Measurements from ENCODE around the gene FGFR2.
"Not testable (repeated sequence)": the region's sequence is repeated elsewhere in the genome, so short reads cannot be mapped to it uniquely, and the experiment has no call there.

Gene FGFR2

DNA sequence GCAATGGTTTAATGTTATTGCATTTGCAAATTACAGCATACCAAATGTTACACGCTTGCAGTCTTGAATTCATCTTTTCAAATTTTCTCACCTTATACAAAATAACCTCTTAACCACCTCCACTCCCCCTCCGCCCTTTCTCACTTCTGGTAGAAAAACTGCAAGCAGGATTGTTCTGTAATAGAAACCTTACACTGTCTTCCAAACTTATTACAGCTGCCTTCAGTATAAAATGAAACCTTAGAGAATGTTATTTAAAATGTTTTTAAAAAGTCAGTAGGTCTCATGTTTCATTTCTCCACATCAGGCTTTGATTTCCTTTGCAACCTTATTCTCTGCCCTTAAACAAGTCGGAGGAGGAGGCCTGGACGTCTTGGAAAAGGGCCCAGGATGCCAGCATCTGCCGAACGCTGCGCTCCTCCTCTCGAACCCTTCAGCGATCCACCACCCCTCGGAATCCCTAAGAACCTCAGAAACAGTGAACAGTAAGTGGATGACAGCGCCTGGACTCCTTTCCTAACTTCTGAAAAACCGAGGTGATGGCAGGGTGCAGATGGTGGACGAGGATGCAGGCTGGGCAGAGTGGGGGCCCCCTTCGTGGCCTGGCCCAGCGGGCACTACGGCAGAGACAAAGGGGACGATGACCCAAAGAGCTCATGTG, 74.0 kb downstream of the FGFR2 start:
- peak; percentile 50 to 62 for DNase-seq (ENCODE audit: low read depth in 2 of 2)

DNA sequence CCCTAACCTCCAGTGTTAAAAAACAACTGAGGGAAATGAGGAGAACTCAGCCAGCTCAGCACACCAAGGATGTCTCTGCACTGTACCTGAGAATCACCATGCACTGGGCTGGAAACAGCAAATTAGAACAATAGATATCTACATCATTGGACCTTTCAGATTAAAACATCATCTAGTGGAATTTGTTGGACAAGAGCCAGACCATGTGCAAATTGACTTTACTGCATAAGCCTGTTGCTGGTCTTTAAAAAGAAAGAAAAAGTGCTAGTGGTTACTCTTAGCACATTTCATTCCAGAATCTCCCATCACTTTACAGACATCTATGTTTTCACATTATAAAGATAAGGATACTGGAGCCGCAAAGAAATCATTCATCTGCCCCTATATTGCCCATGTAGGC, 75.4 kb downstream of the FGFR2 start:
- DNase-seq (ENCODE audit: low read depth in 2 of 2): no peak

DNA sequence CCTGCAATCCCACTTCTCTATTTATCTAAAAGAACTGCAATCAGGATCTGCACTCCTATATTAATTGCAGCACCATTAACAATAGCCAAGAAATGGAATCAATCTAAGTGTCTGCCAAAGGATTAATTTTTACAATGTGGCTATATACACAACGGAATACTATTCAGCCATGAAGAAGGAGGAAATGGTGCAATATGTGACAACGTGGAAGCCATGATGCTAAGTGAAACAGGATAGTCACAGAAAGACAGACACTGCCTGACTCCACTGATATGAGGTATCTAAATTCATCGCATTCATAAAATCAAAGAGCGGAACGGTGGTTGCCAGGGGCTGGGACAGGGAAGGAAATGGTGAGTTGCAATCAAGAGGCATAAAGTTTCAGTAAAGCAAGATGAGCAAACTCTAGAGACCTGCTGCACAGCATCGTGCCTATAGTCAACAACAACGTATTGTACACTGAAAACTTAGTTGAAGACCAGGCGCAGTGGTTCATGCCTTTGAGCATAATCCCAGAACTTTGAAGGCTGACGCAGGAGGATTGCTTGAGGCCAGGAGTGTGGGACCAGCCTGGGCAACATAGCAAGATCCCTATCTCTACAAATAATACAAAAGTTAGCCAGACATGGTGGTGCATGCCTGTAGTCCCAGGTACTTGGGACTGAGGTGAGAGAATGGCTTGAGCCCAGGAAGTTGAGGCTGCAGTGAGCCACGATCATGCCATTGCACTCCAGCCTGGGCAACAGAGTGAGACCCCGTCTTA, 76.3 kb downstream of the FGFR2 start:
- no peak for DNase-seq (ENCODE audit: low read depth in 2 of 2)

DNA sequence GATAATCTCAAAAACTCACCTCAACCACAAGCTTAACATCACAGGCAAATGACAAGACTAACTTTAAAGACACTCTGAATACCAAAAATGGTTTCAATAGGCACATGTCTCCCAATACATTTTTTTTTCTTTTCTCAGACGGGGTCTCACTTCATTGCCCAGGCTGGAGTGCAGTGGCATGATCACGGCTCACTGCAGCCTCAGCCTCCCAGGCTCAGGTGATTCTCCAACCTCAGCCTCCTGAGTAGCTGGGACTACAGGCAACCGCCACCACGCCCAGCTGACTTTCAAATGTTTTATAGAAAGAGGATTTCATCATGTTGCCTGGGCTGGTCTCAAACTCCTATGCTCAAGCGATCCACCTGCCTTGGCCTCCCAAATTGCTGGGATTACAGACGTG, 77.7 kb downstream of the FGFR2 start:
- not testable (repeated sequence) for DNase-seq (ENCODE audit: low read depth in 2 of 2)

DNA sequence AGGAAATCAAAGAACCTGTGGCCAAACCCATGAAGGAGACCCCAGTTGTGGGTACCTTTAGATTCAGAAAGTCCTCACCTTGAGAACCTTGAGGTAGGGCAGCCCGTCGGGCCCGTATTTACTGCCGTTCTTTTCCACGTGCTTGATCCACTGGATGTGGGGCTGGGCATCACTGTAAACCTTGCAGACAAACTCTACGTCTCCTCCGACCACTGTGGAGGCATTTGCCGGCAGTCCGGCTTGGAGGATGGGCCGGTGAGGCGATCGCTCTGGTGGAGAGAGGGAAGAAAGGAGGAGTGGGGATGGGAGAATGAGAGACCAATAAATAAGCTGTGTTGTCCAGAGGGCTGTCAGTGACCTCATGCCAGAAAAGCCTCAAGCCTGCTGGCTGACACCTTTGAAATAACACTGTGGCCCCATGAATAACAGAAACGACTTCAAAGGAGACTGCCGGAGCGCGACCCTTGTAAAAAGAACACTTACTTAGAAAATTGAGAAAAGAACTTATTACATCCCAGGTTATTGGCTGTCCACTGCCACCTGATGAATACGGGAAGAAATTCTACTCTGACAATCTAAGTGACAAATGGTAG, 78.2 kb downstream of the FGFR2 start:
- no peak for DNase-seq (ENCODE audit: low read depth in 2 of 2)

DNA sequence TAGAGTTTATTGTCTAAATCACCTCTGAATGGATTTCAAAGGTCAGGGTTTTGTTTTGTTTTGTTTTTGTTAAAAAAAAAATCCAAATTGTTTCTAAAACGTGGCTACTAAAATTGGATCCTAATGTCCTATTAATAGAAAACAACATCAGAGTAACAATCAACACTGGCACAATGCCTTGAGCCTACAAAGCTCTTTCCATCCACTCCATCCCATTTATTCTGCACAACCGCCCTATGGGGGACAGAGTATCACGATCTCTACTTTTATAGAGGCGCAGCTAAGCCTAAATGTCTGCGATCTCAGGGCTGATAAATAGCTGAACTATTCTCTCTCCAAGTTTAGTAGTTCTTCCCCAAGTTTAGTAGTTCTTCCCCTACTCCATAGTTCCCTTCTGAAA, 78.8 kb downstream of the FGFR2 start:
- no peak for DNase-seq (ENCODE audit: low read depth in 2 of 2)

DNA sequence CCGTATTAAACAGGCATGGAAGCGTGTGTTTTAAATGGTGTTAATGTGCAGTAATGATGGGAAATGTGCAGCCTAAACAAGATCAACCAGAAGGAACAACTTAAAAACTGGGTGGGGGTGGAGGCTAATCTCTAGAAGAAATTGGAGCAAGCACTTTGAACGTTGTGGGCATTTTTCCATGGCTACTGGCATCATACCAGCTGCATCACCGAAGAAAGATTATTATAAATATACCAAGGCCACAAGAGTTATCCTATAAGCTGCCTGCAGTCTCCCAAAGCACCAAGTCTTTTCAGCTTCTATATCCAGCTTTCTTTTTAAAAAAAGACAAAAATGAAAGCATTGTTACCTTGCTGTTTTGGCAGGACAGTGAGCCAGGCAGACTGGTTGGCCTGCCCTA, 79.9 kb downstream of the FGFR2 start:
- no peak for DNase-seq (ENCODE audit: low read depth in 2 of 2)

DNA sequence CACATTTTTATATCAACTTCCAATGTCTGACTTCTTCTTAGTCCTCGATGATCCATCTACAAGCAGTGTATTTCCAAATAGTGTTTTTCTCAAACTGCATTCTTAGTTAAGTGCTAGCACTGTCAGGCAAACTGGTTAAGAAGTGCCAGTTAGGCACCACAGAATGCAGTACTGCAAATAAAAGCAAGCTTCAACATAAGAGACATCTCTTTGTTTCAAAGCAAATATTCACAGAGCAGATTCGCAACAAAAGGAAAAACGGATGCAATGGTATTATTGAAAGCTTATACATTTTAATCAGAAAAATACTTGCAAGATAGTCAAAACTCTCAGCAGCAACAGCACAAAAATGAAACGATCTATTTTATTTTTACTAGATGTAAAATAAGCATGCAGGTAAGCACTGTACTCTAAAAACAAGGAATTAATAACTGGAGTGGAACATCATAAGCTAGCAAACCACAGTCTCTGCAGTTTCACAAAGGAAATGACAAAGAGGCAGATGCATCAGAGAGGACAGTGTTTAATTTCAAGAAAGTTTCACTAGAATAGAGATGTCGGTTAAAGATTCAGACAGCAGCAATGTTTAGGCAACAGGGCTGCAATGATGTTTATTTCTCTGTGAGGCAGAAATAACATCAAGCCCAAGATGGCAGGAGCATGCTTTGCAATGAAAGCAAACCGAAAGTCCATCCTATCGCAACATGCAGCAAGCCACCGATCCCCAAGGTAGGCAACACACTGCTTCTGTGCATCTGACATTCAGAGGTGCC, 82.0 kb downstream of the FGFR2 start:
- no peak for DNase-seq (ENCODE audit: low read depth in 2 of 2)

DNA sequence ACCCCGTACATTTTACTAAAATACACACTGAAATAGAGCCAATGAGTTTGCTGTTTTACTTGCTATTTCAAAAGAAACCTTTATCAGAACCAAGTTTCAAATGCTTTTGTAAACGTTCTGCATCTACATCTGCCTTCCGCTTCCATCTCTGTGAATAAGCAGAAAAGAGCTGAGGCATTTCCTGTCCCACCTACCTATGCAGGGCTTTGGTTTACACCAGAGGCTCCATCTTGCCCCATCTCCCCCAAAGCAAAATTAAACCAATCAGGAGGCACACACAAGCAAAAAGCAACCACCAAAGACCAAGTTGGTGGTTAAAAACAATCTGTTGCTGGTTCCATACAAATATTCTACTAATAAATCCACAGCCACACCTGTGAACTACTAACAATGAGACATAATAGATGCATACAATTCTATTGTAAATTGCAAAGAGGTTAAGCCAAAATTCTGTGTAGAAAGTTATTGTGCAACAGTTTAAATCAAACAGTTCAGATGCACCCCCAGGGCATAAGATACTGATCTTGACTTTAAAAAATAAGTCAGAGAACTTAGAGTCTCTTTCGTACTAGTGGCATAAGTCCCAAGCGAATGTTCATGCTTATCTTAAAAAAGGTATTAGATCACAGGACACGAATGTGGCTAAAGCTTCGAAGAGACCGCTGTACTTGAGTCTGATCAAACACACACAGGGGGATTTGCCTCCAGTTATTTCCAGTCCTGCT, 83.9 kb downstream of the FGFR2 start:
- DNase-seq (ENCODE audit: low read depth in 2 of 2): no peak

DNA sequence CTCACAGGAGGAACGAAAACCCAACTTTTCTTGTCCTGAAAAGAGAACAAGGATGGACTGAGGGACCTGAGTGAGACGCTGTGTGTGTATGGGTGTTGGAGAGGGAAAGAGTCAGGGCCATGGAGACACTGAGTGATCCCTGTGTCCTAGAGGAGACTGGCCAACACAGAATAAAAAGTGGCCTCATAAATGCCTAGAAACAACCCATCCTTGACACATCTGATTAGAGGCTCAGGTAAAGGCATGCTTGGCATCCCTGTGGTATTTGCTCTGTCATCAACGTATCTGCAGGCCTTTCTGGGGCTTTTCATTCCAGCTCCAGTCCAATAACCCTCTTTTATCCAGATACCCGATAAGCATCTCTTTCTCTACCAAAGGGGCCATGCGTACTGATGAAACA, 86.3 kb downstream of the FGFR2 start:
- DNase-seq (ENCODE audit: low read depth in 2 of 2): no peak

DNA sequence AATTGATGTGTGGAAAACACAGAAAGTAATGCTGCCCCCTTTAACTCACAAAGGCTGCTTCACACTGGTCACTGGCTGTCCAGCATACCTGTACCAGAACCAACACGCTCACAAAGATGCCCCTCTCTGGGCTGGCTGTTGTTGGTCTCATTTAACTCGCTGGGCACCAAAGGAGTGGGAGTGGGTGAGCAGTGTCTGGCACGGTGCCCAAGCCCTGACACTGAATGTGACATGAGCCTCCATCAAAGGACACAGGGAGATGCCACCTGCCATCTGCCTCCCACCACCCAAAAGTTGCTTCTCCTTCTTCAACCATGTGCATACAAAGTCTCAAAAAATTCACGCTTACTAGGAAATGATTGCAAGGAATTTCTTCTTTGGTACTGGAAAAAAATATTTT, 86.8 kb downstream of the FGFR2 start:
- no peak for DNase-seq (ENCODE audit: low read depth in 2 of 2)

DNA sequence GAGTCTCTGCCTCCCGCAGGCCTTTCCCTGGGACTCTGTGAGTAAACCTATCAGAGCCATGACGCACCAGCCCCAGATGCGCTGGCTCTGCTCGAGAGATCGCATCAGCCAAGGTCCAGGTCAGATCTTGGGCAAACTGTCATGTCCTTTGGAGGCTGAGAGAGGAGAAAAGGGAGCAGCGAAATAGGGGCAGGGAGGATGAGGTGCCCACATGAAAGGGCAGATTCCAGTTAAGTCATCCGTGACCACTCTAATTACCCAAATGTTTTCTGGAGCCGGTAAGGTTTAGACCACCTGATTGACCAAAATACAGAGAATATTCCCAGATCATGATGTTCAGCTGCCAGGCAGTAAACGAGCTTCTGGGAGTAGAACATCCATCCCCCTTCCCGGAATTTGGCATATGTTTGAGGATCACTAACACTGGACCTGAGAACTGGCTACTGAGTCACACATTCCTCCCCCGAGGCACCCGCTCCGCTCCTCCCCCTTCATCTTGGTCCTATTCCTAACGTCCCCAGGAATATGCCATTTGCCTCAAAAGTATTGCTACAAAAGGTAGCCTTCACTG, 88.0 kb downstream of the FGFR2 start:
- no peak for DNase-seq (ENCODE audit: low read depth in 2 of 2)

DNA sequence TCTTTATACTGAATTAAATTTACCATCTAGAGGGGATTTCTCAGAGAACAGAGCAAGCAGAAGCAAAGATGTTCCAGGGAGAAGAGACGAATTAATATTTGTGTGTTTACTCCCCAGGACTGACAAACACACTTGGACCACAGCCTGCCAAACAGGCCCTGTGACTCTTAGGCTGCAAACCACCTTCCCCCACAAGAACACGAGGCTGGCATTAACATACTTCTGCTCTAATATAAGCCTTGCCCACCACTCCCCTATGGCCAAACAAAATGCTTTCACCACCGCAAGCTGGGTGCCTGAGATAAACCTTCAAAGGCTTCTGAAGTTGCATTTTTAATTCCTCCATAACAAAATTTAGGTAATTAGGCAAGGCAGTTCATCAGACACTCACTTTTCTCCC, 88.4 kb downstream of the FGFR2 start:
- no peak for DNase-seq (ENCODE audit: low read depth in 2 of 2)

DNA sequence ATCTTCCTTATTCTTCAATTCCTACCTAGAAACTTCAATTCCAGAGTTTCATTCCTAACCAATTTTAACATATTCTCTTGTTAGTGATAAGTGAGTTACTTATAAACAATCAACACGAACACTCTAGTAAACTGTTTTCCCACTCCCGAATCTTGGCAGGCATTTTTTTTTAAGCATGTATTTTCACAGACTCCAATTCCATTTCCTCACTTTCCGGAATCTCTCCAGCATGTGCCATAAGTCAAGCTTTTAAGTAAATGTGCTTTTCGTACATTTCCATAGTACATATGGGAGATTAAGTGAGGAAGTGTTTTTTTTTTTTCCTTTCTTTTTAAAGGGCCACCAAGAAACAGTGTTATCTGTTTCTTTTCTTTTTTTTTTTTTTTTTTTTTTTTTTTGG, 89.1 kb downstream of the FGFR2 start:
- DNase-seq (ENCODE audit: low read depth in 2 of 2): no peak

DNA sequence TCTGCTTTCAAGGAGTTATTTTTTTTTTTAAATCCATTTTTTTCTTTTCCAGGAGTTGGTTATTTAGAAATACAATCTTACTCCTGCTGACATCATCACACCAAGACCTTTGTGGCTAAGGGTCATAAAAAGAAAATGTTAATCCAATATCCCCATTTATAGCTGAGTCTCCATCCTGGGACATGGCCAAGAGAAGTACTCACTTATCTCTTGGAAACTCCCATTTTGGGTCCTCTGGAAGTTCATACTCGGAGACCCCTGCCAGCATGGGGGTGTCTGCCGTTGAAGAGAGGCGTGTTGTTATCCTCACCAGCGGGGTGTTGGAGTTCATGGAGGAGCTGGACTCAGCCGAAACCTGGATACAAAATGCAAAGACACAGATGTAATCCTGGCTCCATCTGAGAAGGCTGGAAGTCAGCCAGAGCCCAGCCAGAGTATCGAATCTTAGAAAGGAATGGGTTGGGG, 94.6 kb downstream of the FGFR2 start:
- DNase-seq (ENCODE audit: low read depth in 2 of 2): no peak

DNA sequence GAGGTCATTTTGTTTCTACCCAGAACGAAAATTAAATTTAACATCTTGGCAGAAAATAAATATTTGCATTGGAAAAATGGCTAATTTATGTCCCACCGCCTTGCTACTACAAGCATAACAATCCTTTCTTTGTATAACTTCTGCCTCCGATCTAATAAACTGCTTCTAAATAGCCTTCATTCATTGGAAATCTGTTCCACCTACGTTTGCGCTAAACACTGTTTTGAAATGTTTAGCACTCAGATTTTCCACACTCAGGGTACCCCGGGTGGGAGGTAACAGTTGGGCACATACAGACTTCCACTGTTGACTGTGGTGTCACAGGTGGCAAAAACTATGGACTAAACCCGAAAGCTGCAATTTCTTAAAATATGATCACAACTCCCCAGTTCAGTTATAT, 96.4 kb downstream of the FGFR2 start:
- DNase-seq (ENCODE audit: low read depth in 2 of 2): no peak

DNA sequence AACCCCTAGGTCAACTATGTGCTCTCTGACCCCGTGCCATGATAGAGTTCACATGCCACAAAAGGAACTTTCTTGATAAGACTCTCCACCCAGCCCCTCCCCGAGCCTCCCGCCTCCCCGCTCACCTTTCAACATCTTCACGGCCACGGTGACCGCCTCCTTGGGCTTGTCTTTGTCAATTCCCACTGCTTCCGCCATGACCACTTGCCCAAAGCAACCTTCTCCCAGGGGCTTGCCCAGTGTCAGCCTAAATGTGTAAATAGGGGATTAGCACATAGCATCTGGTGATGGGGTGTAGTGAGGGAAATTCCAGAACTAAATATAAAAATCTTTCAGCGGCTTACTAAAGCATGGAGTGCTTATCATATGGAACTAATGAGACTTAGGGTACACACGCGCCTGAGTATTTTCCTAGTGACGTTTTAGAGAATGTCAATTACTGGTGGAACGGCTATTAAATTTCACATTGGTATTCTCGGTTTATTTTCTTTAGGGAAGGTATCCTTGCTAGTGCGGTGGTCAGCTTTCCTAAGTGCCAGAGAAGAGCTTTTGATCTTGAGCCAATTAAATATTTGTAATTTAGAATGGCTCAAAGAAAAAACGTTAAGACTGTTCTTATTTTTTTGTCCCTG, 97.4 kb downstream of the FGFR2 start:
- peak; percentile 29 to 42 for DNase-seq (ENCODE audit: low read depth in 2 of 2)

DNA sequence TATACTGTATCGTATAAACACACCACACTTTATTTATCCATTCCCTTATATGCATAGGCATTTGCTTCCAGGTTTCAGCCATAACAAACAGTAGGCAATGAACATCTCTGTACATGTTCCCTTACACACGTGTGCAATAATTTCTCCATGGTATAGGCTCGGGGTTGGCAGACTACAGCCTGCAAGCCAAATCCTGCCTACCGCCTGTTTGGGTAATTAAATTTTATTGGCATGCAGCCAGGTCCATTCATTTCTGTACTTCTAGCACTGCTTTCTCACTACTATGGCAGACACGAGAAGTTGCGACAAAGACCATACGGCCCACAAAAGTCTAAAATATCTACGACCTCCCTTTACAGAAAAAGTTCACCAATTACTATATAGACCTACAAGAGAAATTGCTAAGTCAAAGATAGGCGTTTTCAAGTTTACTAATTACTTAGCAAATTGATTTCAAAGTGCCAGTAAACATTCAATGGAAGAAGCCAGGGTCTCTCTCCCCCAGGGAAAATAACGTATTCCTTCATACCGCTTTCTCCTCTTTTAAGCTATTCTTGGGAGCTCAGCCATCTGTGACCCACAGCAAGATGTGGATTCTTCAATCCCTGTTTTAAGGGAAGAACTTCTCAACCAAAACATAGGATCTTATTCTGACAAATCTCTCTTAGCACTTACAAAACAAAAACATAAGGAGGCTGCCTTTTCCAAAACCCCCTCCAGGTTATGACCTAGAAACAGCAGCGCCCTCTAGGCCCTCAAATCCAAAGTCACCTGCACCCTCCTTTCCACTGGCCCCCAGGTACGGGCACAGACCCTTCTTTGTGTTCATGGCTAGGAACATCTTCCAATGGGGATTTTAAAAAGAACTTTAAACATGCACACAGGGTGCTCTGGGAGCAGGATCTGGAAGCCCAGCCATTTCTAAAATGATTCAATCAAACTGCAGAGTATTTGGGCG, 100.5 kb downstream of the FGFR2 start:
- DNase-seq (ENCODE audit: low read depth in 2 of 2): no peak

DNA sequence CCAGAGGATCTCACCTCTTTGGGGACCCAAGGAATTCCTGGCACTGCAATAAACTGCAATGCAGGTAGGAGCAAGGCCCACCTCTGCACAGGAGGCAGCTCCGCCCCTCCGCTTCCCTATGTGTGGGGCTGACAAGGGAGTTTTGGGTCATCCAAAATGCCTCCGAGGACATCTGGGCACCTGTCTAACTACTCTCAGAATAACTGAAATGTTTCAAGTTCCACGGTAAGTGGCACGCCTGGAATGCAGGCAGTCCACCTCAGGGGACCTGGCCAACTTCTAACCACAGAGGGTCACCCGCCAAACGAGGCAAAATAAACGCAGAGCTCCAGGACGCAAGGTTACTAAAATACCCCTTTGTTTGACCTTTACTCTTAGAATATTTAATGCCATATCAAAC, 102.5 kb downstream of the FGFR2 start:
- DNase-seq (ENCODE audit: low read depth in 2 of 2): no peak

DNA sequence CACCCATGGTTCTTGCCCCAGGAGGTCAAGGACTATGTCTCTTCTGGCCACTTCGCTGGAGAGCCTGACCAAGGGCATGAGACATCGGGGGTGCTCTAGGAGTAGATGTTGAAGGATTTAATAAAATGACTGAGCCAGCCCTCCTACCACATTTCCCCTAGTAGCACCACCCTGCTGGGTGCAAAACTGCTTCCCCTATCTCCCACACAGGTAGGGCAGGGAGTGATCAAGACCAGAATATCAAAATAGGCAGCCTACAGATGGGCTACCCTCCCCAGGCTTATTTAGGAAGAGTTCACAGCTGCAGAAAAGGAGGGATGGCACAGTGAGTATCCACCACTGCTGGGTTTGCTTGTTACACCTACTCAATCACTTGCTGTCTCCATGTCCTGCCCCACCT, 103.9 kb downstream of the FGFR2 start:
- no peak for DNase-seq (ENCODE audit: low read depth in 2 of 2)

Data from fibroblast of skin of left quadriceps (primary cell).